ENCODE results near the gene ZNF548. TPM values are rescaled to one million over a fixed set of nuclear protein-coding genes. Genes with fewer than 3 reads are reported as not detected.

Gene ZNF548
- total and polyA plus RNA-seq, 2 experiments from 2014 or later = 1.9 to 9.8 TPM

GRCh38 chr19:57452307-57452706 is 62.7 kb downstream of the ZNF548 start (continued):
- TF ChIP-seq ZNF462 (CRISPR knock-in tag; IDR thresholded peaks at IDR 0.05) = no peak
- no peak for TF ChIP-seq ZNF114 (CRISPR knock-in tag; IDR thresholded peaks at IDR 0.05)

Other genes starting within 250 kb of the ZNF548 start
- gene ZIM3, start 244.7 kb upstream of the ZNF548 start, total RNA-seq (2014; rRNA removed; shearing (Covaris generic)) = not detected in 2 replicates
- gene ZIM3, start 244.7 kb upstream of the ZNF548 start, polyA plus RNA-seq (2016; fragmentation: Nextera tagmentation; extraction: Ambion mirVana) = not detected in 2 replicates
- not detected in 2 replicates for gene DUXA, start 222.4 kb upstream of the ZNF548 start, total RNA-seq (2014; rRNA removed; shearing (Covaris generic))
- gene DUXA, start 222.4 kb upstream of the ZNF548 start, polyA plus RNA-seq (2016; fragmentation: Nextera tagmentation; extraction: Ambion mirVana) = not detected in 2 replicates
- gene ZNF264, start 198.4 kb upstream of the ZNF548 start, total RNA-seq (2014; rRNA removed; shearing (Covaris generic)) = 15.5 and 25.9 TPM in 2 replicates
- gene ZNF264, start 198.4 kb upstream of the ZNF548 start, polyA plus RNA-seq (2016; fragmentation: Nextera tagmentation; extraction: Ambion mirVana) = 3.4 and 4.0 TPM in 2 replicates
- 2.4 and 6.7 TPM in 2 replicates for gene AURKC, start 158.8 kb upstream of the ZNF548 start, total RNA-seq (2014; rRNA removed; shearing (Covaris generic))
- gene AURKC, start 158.8 kb upstream of the ZNF548 start, polyA plus RNA-seq (2016; fragmentation: Nextera tagmentation; extraction: Ambion mirVana) = 3.2 and 4.9 TPM in 2 replicates
- 18.5 and 19.0 TPM in 2 replicates for gene ZNF805, start 149.2 kb upstream of the ZNF548 start, total RNA-seq (2014; rRNA removed; shearing (Covaris generic))
- gene ZNF805, start 149.2 kb upstream of the ZNF548 start, polyA plus RNA-seq (2016; fragmentation: Nextera tagmentation; extraction: Ambion mirVana) = 1.3 and 1.7 TPM in 2 replicates
- 79.6 and 81.7 TPM in 2 replicates for gene ZNF460, start 109.4 kb upstream of the ZNF548 start, total RNA-seq (2014; rRNA removed; shearing (Covaris generic))
- 3.0 and 3.4 TPM in 2 replicates for gene ZNF460, start 109.4 kb upstream of the ZNF548 start, polyA plus RNA-seq (2016; fragmentation: Nextera tagmentation; extraction: Ambion mirVana)
- gene ZNF543, start 69.4 kb upstream of the ZNF548 start, total RNA-seq (2014; rRNA removed; shearing (Covaris generic)) = 10.3 and 12.6 TPM in 2 replicates
- 2.4 and 3.1 TPM in 2 replicates for gene ZNF543, start 69.4 kb upstream of the ZNF548 start, polyA plus RNA-seq (2016; fragmentation: Nextera tagmentation; extraction: Ambion mirVana)
- 10.1 and 12.4 TPM in 2 replicates for gene ZNF304, start 38.6 kb upstream of the ZNF548 start, total RNA-seq (2014; rRNA removed; shearing (Covaris generic))
- 2.7 and 3.5 TPM in 2 replicates for gene ZNF304, start 38.6 kb upstream of the ZNF548 start, polyA plus RNA-seq (2016; fragmentation: Nextera tagmentation; extraction: Ambion mirVana)
- gene TRAPPC2B, start 26.3 kb upstream of the ZNF548 start, total RNA-seq (2014; rRNA removed; shearing (Covaris generic)) = 17.1 and 24.1 TPM in 2 replicates
- 55.2 and 60.5 TPM in 2 replicates for gene TRAPPC2B, start 26.3 kb upstream of the ZNF548 start, polyA plus RNA-seq (2016; fragmentation: Nextera tagmentation; extraction: Ambion mirVana)
- gene ZNF547, start 26.3 kb upstream of the ZNF548 start, total RNA-seq (2014; rRNA removed; shearing (Covaris generic)) = 4.9 and 5.1 TPM in 2 replicates
- gene ZNF547, start 26.3 kb upstream of the ZNF548 start, polyA plus RNA-seq (2016; fragmentation: Nextera tagmentation; extraction: Ambion mirVana) = 0.71 and 1.1 TPM in 2 replicates
- gene ZNF17, start 21.3 kb downstream of the ZNF548 start, total RNA-seq (2014; rRNA removed; shearing (Covaris generic)) = 10.7 and 15.0 TPM in 2 replicates
- 1.1 and 2.6 TPM in 2 replicates for gene ZNF17, start 21.3 kb downstream of the ZNF548 start, polyA plus RNA-seq (2016; fragmentation: Nextera tagmentation; extraction: Ambion mirVana)
- gene ZNF749, start 45.5 kb downstream of the ZNF548 start, total RNA-seq (2014; rRNA removed; shearing (Covaris generic)) = 19.5 and 26.4 TPM in 2 replicates
- 30.1 and 30.9 TPM in 2 replicates for gene ZNF749, start 45.5 kb downstream of the ZNF548 start, polyA plus RNA-seq (2016; fragmentation: Nextera tagmentation; extraction: Ambion mirVana)
- gene VN1R1, start 67.3 kb downstream of the ZNF548 start, total RNA-seq (2014; rRNA removed; shearing (Covaris generic)) = 1.5 and 2.7 TPM in 2 replicates
- gene VN1R1, start 67.3 kb downstream of the ZNF548 start, polyA plus RNA-seq (2016; fragmentation: Nextera tagmentation; extraction: Ambion mirVana) = 0.54 and 1.2 TPM in 2 replicates
- gene ZNF772, start 87.7 kb downstream of the ZNF548 start, total RNA-seq (2014; rRNA removed; shearing (Covaris generic)) = 27.7 and 28.0 TPM in 2 replicates
- gene ZNF772, start 87.7 kb downstream of the ZNF548 start, polyA plus RNA-seq (2016; fragmentation: Nextera tagmentation; extraction: Ambion mirVana) = 2.5 and 3.5 TPM in 2 replicates
- 11.0 and 22.4 TPM in 2 replicates for gene ZNF419, start 97.9 kb downstream of the ZNF548 start, total RNA-seq (2014; rRNA removed; shearing (Covaris generic))
- 4.7 and 5.4 TPM in 2 replicates for gene ZNF419, start 97.9 kb downstream of the ZNF548 start, polyA plus RNA-seq (2016; fragmentation: Nextera tagmentation; extraction: Ambion mirVana)
- gene ZNF773, start 110.1 kb downstream of the ZNF548 start, total RNA-seq (2014; rRNA removed; shearing (Covaris generic)) = 3.8 and 12.9 TPM in 2 replicates
- gene ZNF773, start 110.1 kb downstream of the ZNF548 start, polyA plus RNA-seq (2016; fragmentation: Nextera tagmentation; extraction: Ambion mirVana) = 4.1 and 4.2 TPM in 2 replicates
- 10.2 and 11.6 TPM in 2 replicates for gene ZNF549, start 137.5 kb downstream of the ZNF548 start, total RNA-seq (2014; rRNA removed; shearing (Covaris generic))
- gene ZNF549, start 137.5 kb downstream of the ZNF548 start, polyA plus RNA-seq (2016; fragmentation: Nextera tagmentation; extraction: Ambion mirVana) = 3.5 and 4.3 TPM in 2 replicates
- gene ZNF550, start 170.0 kb downstream of the ZNF548 start, total RNA-seq (2014; rRNA removed; shearing (Covaris generic)) = 13.1 and 14.7 TPM in 2 replicates
- 4.6 and 5.7 TPM in 2 replicates for gene ZNF550, start 170.0 kb downstream of the ZNF548 start, polyA plus RNA-seq (2016; fragmentation: Nextera tagmentation; extraction: Ambion mirVana)
- 8.6 and 11.9 TPM in 2 replicates for gene ZNF416, start 189.1 kb downstream of the ZNF548 start, total RNA-seq (2014; rRNA removed; shearing (Covaris generic))
- gene ZNF416, start 189.1 kb downstream of the ZNF548 start, polyA plus RNA-seq (2016; fragmentation: Nextera tagmentation; extraction: Ambion mirVana) = 3.3 and 4.3 TPM in 2 replicates
- 33.9 and 40.5 TPM in 2 replicates for gene ZIK1, start 194.3 kb downstream of the ZNF548 start, total RNA-seq (2014; rRNA removed; shearing (Covaris generic))
- gene ZIK1, start 194.3 kb downstream of the ZNF548 start, polyA plus RNA-seq (2016; fragmentation: Nextera tagmentation; extraction: Ambion mirVana) = 7.7 and 10.3 TPM in 2 replicates
- gene ZNF530, start 210.0 kb downstream of the ZNF548 start, total RNA-seq (2014; rRNA removed; shearing (Covaris generic)) = 8.4 and 11.2 TPM in 2 replicates
- gene ZNF530, start 210.0 kb downstream of the ZNF548 start, polyA plus RNA-seq (2016; fragmentation: Nextera tagmentation; extraction: Ambion mirVana) = 3.3 and 4.4 TPM in 2 replicates
- 55.7 and 79.6 TPM in 2 replicates for gene ZNF134, start 224.4 kb downstream of the ZNF548 start, total RNA-seq (2014; rRNA removed; shearing (Covaris generic))
- gene ZNF134, start 224.4 kb downstream of the ZNF548 start, polyA plus RNA-seq (2016; fragmentation: Nextera tagmentation; extraction: Ambion mirVana) = 13.1 and 14.6 TPM in 2 replicates
- 13.8 and 14.2 TPM in 2 replicates for gene ZNF211, start 243.3 kb downstream of the ZNF548 start, total RNA-seq (2014; rRNA removed; shearing (Covaris generic))
- gene ZNF211, start 243.3 kb downstream of the ZNF548 start, polyA plus RNA-seq (2016; fragmentation: Nextera tagmentation; extraction: Ambion mirVana) = 5.3 and 9.7 TPM in 2 replicates

All from GM23338 (cell line).